IPS DF 6.9 (cell line): ENCODE results near the gene CYTH3.

Source experiments
- DNase-seq: peaks from one replicate; pipeline ENCODE4 v3.0.0-alpha.2; 2013; ENCODE audit warnings: low read depth, low spot score
- H3K27ac ChIP-seq: one replicate; pipeline ENCODE4 v1.5.1; 2013; ENCODE audit warnings: low read length, control low read depth
- H3K27me3 ChIP-seq: 2 replicates; pipeline ENCODE4 v1.6.1; 2013; ENCODE audit warnings: mild to moderate bottlenecking, low read length; ENCODE audit not compliant: control insufficient read depth, insufficient read depth
- H3K36me3 ChIP-seq: 2 replicates; pipeline ENCODE4 v1.6.1; 2013; ENCODE audit warnings: low read length; ENCODE audit not compliant: control insufficient read depth, insufficient read depth
- H3K4me1 ChIP-seq: 2 replicates; pipeline ENCODE4 v1.6.1; 2013; ENCODE audit warnings: low read length; ENCODE audit not compliant: control insufficient read depth, insufficient read depth
- H3K4me3 ChIP-seq: 2 replicates; pipeline ENCODE4 v1.5.1; 2013; ENCODE audit warnings: mild to moderate bottlenecking, low read length
- H3K9me3 ChIP-seq: 2 replicates; pipeline ENCODE4 v1.6.1; 2013; ENCODE audit warnings: low read length, inconsistent platforms; ENCODE audit not compliant: control insufficient read depth, insufficient read depth
- whole genome bisulfite sequencing: extraction: QIAGEN DNeasy Blood & Tissue Kit; methylation state at CpG from one replicate; pipeline ENCODE4 v1.1.7; 2013; ENCODE audit warnings: mixed read lengths, missing lambda C conversion rate; ENCODE audit not compliant: insufficient read length, insufficient coverage; 5-methylcytosine and 5-hydroxymethylcytosine counted together

CYTH3 gene

DNA sequence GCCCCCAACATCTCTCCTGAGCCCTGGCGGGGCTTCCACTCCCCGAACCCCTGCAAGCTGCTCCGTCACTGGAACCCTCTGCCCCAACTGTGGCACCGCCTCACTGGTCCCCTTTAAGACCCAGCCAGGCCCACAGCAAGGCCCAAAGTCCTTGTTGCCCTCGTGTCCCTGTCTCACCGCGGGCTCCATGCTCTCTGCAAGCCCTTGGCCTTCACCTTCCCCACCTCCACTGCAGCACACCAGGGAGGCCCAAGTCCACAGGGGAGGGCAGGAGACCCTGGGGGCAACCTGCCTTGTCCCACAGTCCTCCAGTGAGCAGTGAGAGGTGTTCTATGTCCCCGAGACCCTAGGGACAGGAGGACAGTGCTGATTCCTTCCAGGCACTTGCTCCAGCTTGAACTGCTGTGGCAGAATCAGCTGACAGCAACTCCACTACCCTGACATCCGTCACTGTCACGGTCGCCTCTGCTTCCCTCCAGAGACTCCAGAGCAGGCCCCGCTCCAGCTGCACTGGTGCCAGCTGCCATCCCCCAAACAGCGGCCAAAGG is 105.3 kb downstream of the CYTH3 start:
- Histone ChIP-seq H3K4me1 (peaks cover 2% of the 10 kb centered on the region; the same call in 1 of the 2 replicates), H3K4me3 (no peak overlapping the region), H3K9me3 (no peaks in the 10 kb centered on the region), H3K27ac (no peak overlapping the region), H3K36me3 (0 out of 2 replicates have a peak, but pooled peaks cover 3% of the 10 kb centered on the region), H3K27me3 (no peaks in the 10 kb centered on the region)
- no CpG with 5 or more reads among the region's 13 CpGs for WGBS
- no peak for DNase-seq

DNA sequence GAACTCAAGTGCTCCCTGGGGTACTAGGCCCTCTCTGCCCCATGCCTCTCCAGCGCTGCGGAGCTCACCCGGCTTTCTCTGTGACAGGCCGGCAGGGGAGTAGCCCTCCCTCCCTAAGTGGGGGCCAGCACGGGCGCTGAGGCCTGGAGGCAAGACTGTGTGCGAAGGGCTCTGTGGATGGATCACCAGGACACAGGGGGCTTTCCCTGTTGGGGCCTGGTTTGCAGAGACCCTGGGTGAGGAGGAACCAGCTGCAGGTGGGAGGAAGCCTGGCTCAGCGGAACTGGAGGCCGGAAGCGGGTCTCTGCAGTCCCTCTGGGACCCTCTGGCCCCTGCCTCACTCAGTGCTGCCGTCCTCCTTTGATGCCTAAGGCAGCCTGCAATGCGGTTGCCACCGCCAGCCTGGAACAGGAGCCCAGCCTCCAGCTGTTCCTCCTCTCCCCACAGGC is 106.0 kb downstream of the CYTH3 start:
- WGBS = no CpG with 5 or more reads among the region's 13 CpGs
- Histone ChIP-seq H3K4me1 (peaks cover under 1% of the 10 kb centered on the region; the same call in 1 of the 2 replicates), H3K27ac (no peak overlapping the region), H3K9me3 (no peaks in the 10 kb centered on the region), H3K36me3 (0 out of 2 replicates have a peak, but pooled peaks cover 3% of the 10 kb centered on the region), H3K27me3 (no peaks in the 10 kb centered on the region), H3K4me3 (no peak overlapping the region)
- no peak for DNase-seq

DNA sequence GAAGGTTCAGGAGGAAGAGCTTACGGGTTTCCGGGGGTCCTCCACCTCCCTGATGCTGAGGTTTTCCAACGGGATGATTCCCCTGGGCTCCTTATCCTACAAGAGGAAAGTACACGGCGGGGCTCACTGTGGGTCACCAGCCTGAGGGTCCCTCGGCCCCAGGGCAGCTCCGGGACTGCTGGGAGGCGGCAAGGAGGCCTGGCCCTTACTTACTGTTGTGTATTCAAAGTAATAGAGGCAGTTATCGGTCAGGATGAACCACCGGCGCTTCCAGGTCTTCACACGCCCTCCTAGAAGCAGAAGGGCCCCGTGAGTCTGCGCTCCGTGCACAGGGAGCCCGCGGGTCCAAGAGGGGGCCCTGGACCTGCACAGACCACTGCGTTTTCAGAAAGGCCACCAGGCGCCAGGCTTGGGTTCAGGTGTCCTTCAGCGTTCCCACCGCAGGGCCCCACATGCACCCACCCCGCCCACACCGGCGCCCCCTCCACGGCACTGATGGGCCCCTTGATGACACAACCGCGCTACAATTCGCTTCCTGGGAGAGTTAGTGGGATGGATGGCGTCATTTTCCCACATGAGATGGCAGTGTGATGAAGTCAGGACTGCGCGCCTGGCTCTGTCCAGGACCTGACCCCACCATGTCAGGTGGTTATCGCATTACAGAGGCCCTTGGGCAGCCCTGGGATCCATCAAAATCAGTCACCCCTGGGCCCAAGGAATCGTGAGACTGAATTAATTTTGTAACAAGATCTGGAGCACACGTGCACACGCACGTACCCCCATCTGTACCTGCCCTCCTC is 106.7 kb downstream of the CYTH3 start:
- Histone ChIP-seq H3K27ac (no peak overlapping the region), H3K4me3 (no peak overlapping the region), H3K36me3 (0 out of 2 replicates have a peak, but pooled peaks cover 3% of the 10 kb centered on the region), H3K9me3 (no peaks in the 10 kb centered on the region), H3K27me3 (no peaks in the 10 kb centered on the region), H3K4me1 (no peaks in the 10 kb centered on the region)
- DNase-seq = no peak
- WGBS = no CpG with 5 or more reads among the region's 36 CpGs

DNA sequence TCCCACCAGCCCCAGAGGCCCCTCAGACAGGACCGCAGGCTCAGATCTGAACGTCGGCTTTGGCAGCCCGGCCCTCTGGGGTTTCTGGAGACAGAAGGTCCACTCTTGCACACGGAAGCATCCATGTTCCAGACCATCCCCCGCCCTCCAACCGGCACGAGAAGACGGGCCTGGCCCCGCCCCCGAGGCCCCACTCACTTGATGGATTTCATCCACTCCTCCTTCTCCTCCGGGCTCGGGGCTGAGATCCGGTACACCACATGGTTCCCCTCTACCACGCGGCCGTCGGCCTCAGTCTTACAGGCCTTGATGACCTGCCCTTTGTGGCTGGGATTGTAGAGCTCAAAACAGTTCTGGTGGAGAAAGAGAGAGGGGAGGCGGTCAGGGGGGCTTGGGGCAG is 107.3 kb downstream of the CYTH3 start:
- Histone ChIP-seq H3K27ac (no peak overlapping the region), H3K4me3 (no peak overlapping the region), H3K4me1 (no peaks in the 10 kb centered on the region), H3K9me3 (no peaks in the 10 kb centered on the region), H3K36me3 (0 out of 2 replicates have a peak, but pooled peaks cover under 1% of the 10 kb centered on the region), H3K27me3 (no peaks in the 10 kb centered on the region)
- WGBS = no CpG with 5 or more reads among the region's 19 CpGs
- no peak for DNase-seq

DNA sequence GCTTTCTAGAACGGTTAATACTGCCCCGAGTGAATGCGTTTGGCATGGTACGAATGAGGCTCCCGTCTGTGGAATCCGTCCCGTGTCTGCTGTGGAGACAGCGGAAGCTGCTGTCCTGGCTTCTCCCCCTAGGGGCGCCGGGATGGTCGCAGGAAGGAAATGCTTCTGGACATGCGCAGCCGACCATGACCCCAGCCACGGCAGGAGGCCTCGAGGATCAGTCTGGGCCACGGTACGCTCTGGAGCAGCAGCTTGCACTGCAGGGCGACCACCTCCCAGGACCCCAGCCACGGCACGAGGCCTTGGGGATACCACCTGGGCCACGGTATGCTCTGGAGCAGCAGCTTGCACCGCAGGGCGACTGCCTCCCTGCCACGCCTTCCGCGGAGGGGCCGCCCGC is 107.9 kb downstream of the CYTH3 start:
- H3K9me3 ChIP-seq = no peaks in the 10 kb centered on the region
- H3K4me1 ChIP-seq = no peaks in the 10 kb centered on the region
- DNase-seq = no peak
- H3K36me3 ChIP-seq = no peaks in the 10 kb centered on the region
- no peaks in the 10 kb centered on the region for H3K27me3 ChIP-seq
- no peak overlapping the region for H3K27ac ChIP-seq
- no CpG with 5 or more reads among the region's 28 CpGs for WGBS
- H3K4me3 ChIP-seq = no peak overlapping the region

DNA sequence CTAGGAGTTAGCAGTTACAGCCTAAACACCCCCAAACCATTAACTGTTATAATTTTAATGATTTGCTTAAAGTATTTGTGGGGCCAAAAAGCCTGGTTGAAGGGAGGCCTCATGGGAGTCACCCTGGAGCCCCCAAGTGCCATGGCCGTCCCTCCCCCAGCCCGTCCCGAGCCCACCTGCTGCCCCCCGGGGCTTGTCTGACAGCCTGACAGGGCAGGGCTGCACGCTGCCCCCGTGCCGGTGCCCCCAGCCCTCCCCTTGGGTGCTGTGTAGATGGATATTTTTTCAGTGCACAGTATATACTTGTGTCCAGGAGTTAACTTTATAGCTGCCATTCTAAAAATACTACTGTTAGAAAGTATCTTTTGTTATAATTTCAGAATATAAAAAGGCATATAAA is 108.4 kb downstream of the CYTH3 start:
- Histone ChIP-seq H3K36me3 (no peaks in the 10 kb centered on the region), H3K27me3 (no peaks in the 10 kb centered on the region), H3K9me3 (no peaks in the 10 kb centered on the region), H3K4me1 (no peaks in the 10 kb centered on the region), H3K27ac (no peak overlapping the region), H3K4me3 (no peak overlapping the region)
- no peak for DNase-seq
- no CpG with 5 or more reads among the region's 7 CpGs for WGBS

DNA sequence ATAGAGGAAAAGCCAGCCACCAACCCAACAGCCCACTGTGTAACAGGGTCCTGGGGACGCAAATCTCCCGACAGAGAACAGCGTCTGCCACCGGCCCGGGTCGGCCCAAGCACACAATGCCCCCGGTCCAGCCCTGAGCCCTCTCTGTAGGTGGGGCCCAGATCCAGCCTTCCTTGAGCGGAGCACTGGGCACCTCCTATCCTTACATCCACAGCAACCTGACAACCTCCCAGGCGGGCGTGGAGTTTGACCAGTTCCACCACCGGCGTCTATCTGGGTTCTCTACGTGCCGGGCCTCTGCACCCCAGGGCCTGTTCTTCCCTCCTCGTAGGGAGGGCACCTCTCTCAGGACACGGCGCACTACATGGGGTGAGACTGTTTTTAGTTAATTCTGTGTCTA is 109.0 kb downstream of the CYTH3 start:
- H3K27ac ChIP-seq = no peak overlapping the region
- no peak overlapping the region for H3K4me3 ChIP-seq
- WGBS = no CpG with 5 or more reads among the region's 17 CpGs
- no peak for DNase-seq
- no peaks in the 10 kb centered on the region for H3K9me3 ChIP-seq
- H3K4me1 ChIP-seq = no peaks in the 10 kb centered on the region
- no peaks in the 10 kb centered on the region for H3K27me3 ChIP-seq
- H3K36me3 ChIP-seq = peaks cover 3% of the 10 kb centered on the region; the same call in 1 of the 2 replicates

DNA sequence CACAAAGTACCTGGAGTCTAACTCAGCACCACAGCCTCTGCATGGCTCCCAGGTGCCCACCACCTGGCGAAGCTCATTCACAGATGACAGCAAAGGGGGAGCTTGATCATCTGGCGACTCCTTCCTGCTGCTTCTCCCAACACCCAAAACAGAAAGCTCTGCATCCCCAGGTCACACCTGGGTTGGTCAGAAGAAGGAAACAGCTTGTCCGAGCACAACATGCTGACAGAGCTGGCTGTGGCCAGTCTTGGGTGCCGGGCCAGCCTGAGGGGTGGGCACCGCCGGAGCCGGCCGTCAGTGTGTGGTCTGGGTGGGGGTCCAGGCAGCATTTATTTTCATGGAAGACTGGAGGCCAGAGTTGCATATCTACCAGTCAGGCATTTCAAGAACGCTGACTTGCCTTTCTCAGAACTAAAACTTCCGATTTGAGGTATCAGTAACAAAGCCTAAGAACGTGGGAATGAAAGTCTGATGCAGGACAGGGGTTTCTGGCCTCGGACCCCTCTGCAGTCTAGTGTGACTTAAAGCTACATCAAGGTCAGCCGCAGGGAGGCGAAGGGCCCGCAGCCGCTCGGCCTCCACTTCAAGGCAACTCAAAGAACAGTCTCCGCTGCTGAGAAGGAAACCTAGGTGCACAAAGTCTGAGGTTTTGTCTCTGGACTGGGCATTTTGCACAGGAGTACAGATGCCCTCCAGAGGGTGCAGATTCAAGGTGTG is 109.6 kb downstream of the CYTH3 start:
- WGBS = no CpG with 5 or more reads among the region's 18 CpGs
- H3K27me3 ChIP-seq = no peaks in the 10 kb centered on the region
- no peaks in the 10 kb centered on the region for H3K4me1 ChIP-seq
- no peak overlapping the region for H3K4me3 ChIP-seq
- no peak for DNase-seq
- no peak overlapping the region for H3K27ac ChIP-seq
- H3K9me3 ChIP-seq = no peaks in the 10 kb centered on the region
- peaks cover 3% of the 10 kb centered on the region; the same call in 1 of the 2 replicates for H3K36me3 ChIP-seq

DNA sequence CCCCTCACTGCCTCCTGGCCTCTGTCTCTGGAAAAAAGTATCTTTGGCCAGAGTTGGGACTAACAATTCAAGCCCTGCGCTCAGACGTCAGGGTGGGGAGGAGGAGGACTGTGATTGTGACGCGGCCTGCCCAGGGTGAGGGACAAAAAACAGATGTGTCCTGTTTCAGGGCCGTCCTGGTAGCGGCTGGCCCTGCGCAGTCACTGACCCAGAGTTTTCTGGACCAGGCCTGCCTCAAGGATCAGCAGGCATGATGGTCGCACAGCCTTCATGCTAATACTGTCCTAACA is 110.1 kb downstream of the CYTH3 start:
- Histone ChIP-seq H3K9me3 (no peaks in the 10 kb centered on the region), H3K4me3 (no peak overlapping the region), H3K4me1 (no peaks in the 10 kb centered on the region), H3K27me3 (no peaks in the 10 kb centered on the region), H3K36me3 (peaks cover 6% of the 10 kb centered on the region; the same call in 1 of the 2 replicates), H3K27ac (no peak overlapping the region)
- WGBS = no CpG with 5 or more reads among the region's 8 CpGs
- DNase-seq = no peak

DNA sequence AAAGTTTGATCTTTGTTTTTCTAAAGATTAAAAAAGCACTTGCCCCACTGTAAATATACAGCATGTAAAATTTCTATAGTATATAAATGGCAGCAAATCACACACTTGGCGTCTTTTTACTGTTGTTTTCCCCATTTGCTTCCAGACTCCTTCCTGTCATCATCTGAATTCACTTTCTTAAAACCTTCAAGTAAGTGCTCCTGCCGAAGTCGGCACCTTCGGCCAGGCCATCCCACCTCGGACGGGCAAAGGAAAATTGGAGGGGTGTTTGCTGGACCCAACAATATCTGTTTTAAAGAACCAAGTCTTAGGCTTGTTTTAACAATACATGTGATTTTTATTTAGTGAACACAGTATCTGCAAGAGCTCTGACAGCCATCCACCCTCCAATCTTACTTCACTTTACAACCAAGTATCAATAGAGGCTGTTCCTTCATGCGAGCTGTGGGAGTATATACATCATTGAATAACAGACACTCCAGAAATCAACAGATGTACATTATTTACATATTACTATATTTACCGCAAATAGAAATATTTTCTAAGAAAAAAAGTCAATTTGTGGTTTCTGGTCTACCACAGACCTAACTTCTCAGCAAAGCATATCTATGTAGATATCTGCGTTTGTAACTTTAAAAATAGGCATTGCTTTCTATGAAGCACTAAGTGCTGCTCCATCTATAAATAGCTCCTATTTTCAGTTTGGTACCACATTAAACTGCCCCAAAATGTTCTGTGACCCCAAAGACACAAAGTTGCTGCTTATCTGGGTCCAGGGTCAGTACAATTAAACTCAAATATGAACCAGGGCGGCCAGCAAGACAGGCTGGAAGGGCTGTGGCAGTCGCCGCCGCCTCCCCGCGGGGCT is 110.7 kb downstream of the CYTH3 start:
- Histone ChIP-seq H3K36me3 (peaks cover 10% of the 10 kb centered on the region), H3K27me3 (no peaks in the 10 kb centered on the region), H3K27ac (no peak overlapping the region), H3K4me3 (no peak overlapping the region), H3K9me3 (no peaks in the 10 kb centered on the region), H3K4me1 (no peaks in the 10 kb centered on the region)
- DNase-seq = no peak
- no CpG with 5 or more reads among the region's 15 CpGs for WGBS
